ENCODE results near the gene H2BK1. TPM values are rescaled to one million over a fixed set of nuclear protein-coding genes. Genes with fewer than 3 reads are reported as not detected.
A peak's percentile ranks its signal among the peaks of the same experiment; 100 is the strongest.

H2BK1 gene
- total and polyA plus RNA-seq, 7 experiments from 2014 or later, result 1.8 to 6.4 (median 1.9) TPM; not detected in 2

- CTCF ChIA-PET, result no interaction called here
- intact Hi-C loops (cut with micrococcal nuclease), result no loop called here
- H3K27me3 Mint-ChIP-seq, result peaks cover 0 to 17% (median 0%) of the 10 kb centered on the region in 5 donors
These were observed 1.9 kb downstream of the H2BK1 start for GRCh38 chr7:151208253-151208862.

DNA sequence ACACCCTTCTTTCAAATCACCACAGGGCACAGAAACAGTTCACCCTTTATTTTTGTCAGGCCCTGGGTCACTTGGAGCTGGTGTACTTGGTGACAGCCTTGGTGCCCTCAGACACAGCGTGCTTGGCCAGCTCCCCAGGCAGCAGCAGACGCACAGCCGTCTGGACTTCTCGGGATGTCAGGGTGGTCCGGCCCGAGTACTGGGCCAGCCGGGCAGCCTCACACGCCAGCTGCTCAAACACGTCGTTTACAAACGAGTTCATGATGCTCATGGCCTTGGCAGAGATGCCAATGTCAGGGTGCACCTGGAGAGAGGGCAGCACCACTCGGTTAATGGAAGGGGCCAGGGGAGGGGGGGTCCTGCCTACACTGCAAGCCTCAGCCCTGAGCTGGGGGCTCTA, 2.5 kb downstream of the H2BK1 start:
- peaks cover 0 to 7% (median 0%) of the 10 kb centered on the region in 3 experiments for H3K36me3 ChIP-seq (ENCODE audit: control insufficient read depth in 2 of 3, insufficient read depth in 3 of 3, low read length in 3 of 3)
- peak overlapping the region in 3 of 9 donors; percentile 49 to 74 (median 58) for H3K27ac Mint-ChIP-seq
- H3K4me3 ChIP-seq (ENCODE audit: low read length), result no peak overlapping the region
- DNase-seq, result no peak
- POLR2A ChIA-PET, result interaction anchor here (1.9 kb wide), 1 partner anchor 36 kb away, joined by 8 read pairs; no protein-coding TSS in a partner anchor
- H3K9me3 ChIP-seq (ENCODE audit: control insufficient read depth in 2 of 3, low read length in 3 of 3), result no peaks in the 10 kb centered on the region
- H3K4me1 ChIP-seq (ENCODE audit: control insufficient read depth in 2 of 2, insufficient read depth in 2 of 2, low read length in 2 of 2), result peaks cover 15 to 20% of the 10 kb centered on the region in 2 donors
- no peaks in the 10 kb centered on the region for H3K9me3 Mint-ChIP-seq
- peaks cover 16 to 28% (median 22%) of the 10 kb centered on the region in 7 donors for H3K4me1 Mint-ChIP-seq
- H3K27me3 ChIP-seq (ENCODE audit: control insufficient read depth in 2 of 2, insufficient read depth in 2 of 2, low read length in 2 of 2), result no peaks in the 10 kb centered on the region
- peak overlapping the region in 4 of 10 donors; percentile 58 to 76 (median 67) for H3K4me3 Mint-ChIP-seq
- intact Hi-C loops (cut with micrococcal nuclease), result loop anchor here in 1 of 2 donors (1.0 kb wide), 1 partner anchor 36 kb away; no protein-coding TSS in a partner anchor
- no peak for ATAC-seq
- H3K27me3 Mint-ChIP-seq, result peaks cover 0 to 20% (median 0%) of the 10 kb centered on the region in 5 donors
- CTCF ChIA-PET, result interaction anchor here (1.6 kb wide), 1 partner anchor 36 kb away, joined by 5 read pairs; no protein-coding TSS in a partner anchor
- peaks cover 0 to 5% (median 0%) of the 10 kb centered on the region in 5 donors for H3K36me3 Mint-ChIP-seq
- H3K27ac ChIP-seq (ENCODE audit: low read depth, low read length), result no peak overlapping the region

More at GRCh38 chr7:151208253-151208862, 1.9 kb downstream of the H2BK1 start:
- H3K9me3 ChIP-seq (ENCODE audit: control insufficient read depth in 2 of 3, low read length in 3 of 3), result no peaks in the 10 kb centered on the region
- Mint-ChIP-seq H3K9me3 (no peaks in the 10 kb centered on the region), H3K4me3 (no peak overlapping the region), H3K27ac (peak overlapping the region in 1 of 9 donors; percentile 66), H3K36me3 (peaks cover 0 to 5% (median 2%) of the 10 kb centered on the region in 5 donors), H3K4me1 (peaks cover 16 to 28% (median 22%) of the 10 kb centered on the region in 7 donors)
- H3K27me3 ChIP-seq (ENCODE audit: control insufficient read depth in 2 of 2, insufficient read depth in 2 of 2, low read length in 2 of 2), result no peaks in the 10 kb centered on the region
- H3K27ac ChIP-seq (ENCODE audit: low read depth, low read length), result no peak overlapping the region
- no peak overlapping the region for H3K4me3 ChIP-seq (ENCODE audit: low read length)
- H3K4me1 ChIP-seq (ENCODE audit: control insufficient read depth in 2 of 2, insufficient read depth in 2 of 2, low read length in 2 of 2), result peaks cover 15 to 20% of the 10 kb centered on the region in 2 donors
- POLR2A ChIA-PET, result interaction anchor here (1.9 kb wide), 1 partner anchor 35 kb away, joined by 8 read pairs; no protein-coding TSS in a partner anchor
- H3K36me3 ChIP-seq (ENCODE audit: control insufficient read depth in 2 of 3, insufficient read depth in 3 of 3, low read length in 3 of 3), result peaks cover 0 to 13% (median 0%) of the 10 kb centered on the region in 3 experiments
- no peak for ATAC-seq
- no peak for DNase-seq

DNA sequence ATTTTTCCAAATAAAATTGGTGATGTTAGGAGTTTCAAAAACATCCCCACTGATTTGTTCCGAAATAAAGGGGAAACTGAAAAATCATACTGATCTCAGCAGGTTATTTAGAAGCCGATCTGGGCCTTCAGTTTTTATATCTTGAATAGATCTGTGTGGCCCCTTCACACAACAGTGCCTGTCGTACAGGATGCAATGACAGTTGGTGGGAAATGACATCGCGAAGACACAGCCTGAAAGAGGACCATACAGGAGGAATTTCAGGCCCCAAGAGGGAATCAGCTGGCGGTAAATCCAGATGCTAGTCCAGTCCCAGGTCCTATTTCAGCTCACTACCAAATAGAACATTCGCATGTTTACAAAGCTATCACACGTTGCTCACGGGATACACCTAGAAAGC, 3.0 kb downstream of the H2BK1 start:
- intact Hi-C loops (cut with micrococcal nuclease), result loop anchor here in 1 of 2 donors (1.0 kb wide), 1 partner anchor 37 kb away; no protein-coding TSS in a partner anchor
- no peaks in the 10 kb centered on the region for H3K9me3 ChIP-seq (ENCODE audit: control insufficient read depth in 2 of 3, low read length in 3 of 3)
- DNase-seq (peak in 2 of 9 donors; percentile 16 to 22), ATAC-seq (peak; percentile 52)
- POLR2A ChIA-PET, result interaction anchor here (1.1 to 1.9 kb wide), 2 partner anchors 20 to 36 kb away, joined by 5 to 8 read pairs; partner anchors contain the start of gene ABCF2
- H3K27me3 ChIP-seq (ENCODE audit: control insufficient read depth in 2 of 2, insufficient read depth in 2 of 2, low read length in 2 of 2), result no peaks in the 10 kb centered on the region
- Mint-ChIP-seq H3K27me3 (peaks cover 0 to 21% (median 0%) of the 10 kb centered on the region in 5 donors), H3K36me3 (peaks cover 0 to 5% (median 0%) of the 10 kb centered on the region in 5 donors), H3K4me3 (peak overlapping the region; percentile 31 to 76 (median 62)), H3K27ac (peak overlapping the region in 7 of 9 donors; percentile 10 to 82 (median 58)), H3K9me3 (no peaks in the 10 kb centered on the region), H3K4me1 (peaks cover 16 to 28% (median 22%) of the 10 kb centered on the region in 7 donors)
- peaks cover 0 to 2% (median 0%) of the 10 kb centered on the region in 3 experiments for H3K36me3 ChIP-seq (ENCODE audit: control insufficient read depth in 2 of 3, insufficient read depth in 3 of 3, low read length in 3 of 3)
- CTCF ChIA-PET, result interaction anchor here (1.4 to 1.6 kb wide), 2 partner anchors 37 to 38 kb away, joined by 3 to 5 read pairs; no protein-coding TSS in a partner anchor
- peak overlapping the region; percentile 25 for H3K27ac ChIP-seq (ENCODE audit: low read depth, low read length)
- H3K4me1 ChIP-seq (ENCODE audit: control insufficient read depth in 2 of 2, insufficient read depth in 2 of 2, low read length in 2 of 2), result peaks cover 15 to 20% of the 10 kb centered on the region in 2 donors
- no peak overlapping the region for H3K4me3 ChIP-seq (ENCODE audit: low read length)

- Histone ChIP-seq H3K36me3 (ENCODE audit: control insufficient read depth in 2 of 3, insufficient read depth in 3 of 3, low read length in 3 of 3) (no peaks in the 10 kb centered on the region), H3K27me3 (ENCODE audit: control insufficient read depth in 2 of 2, insufficient read depth in 2 of 2, low read length in 2 of 2) (no peaks in the 10 kb centered on the region), H3K9me3 (ENCODE audit: control insufficient read depth in 2 of 3, low read length in 3 of 3) (no peaks in the 10 kb centered on the region), H3K4me1 (ENCODE audit: control insufficient read depth in 2 of 2, insufficient read depth in 2 of 2, low read length in 2 of 2) (peaks cover 15 to 20% of the 10 kb centered on the region in 2 donors), H3K4me3 (ENCODE audit: low read length) (no peak overlapping the region), H3K27ac (ENCODE audit: low read depth, low read length) (peak overlapping the region; percentile 25)
- Mint-ChIP-seq H3K27me3 (peaks cover 0 to 21% (median 0%) of the 10 kb centered on the region in 5 donors), H3K9me3 (no peaks in the 10 kb centered on the region), H3K4me1 (peaks cover 16 to 28% (median 22%) of the 10 kb centered on the region in 7 donors), H3K4me3 (peak overlapping the region in 9 of 10 donors; percentile 57 to 76 (median 63)), H3K27ac (peak overlapping the region in 8 of 9 donors; percentile 4 to 82 (median 59)), H3K36me3 (peaks cover 0 to 5% (median 0%) of the 10 kb centered on the region in 5 donors)
- ChIA-PET CTCF (interaction anchor here (1.4 to 1.6 kb wide), 2 partner anchors 37 kb away, joined by 3 to 5 read pairs; no protein-coding TSS in a partner anchor), POLR2A (interaction anchor here (1.1 to 1.9 kb wide), 2 partner anchors 20 to 37 kb away, joined by 5 to 8 read pairs; partner anchors contain the start of gene ABCF2)
- peak; percentile 81 for ATAC-seq
- intact Hi-C loops (cut with micrococcal nuclease), result loop anchor here in 1 of 2 donors (1.0 kb wide), 1 partner anchor 37 kb away; no protein-coding TSS in a partner anchor
- DNase-seq, result peak in 5 of 9 donors; percentile 16 to 35 (median 26)
These were observed 3.4 kb downstream of the H2BK1 start for GRCh38 chr7:151206914-151207313.

DNA sequence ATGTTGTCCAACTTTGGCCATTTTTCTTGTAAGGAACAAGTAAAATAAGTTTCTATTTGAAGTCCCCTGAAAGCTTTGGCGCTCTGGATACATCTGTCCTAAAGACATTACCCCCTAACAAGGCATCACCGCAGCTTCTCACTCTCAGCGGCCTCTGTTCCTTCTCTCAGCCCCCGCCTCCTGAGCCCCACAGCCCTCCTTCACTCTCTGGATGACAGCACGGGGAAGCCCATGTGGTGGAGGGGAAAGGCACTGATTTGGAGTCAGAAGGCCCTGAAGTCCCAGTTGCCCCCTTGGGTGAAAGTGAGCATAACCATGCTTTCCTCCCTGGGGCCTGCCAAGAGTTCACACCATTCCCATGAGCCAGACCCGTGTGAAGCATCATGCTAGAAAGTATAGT, 4.6 kb downstream of the H2BK1 start:
- H3K4me3 ChIP-seq (ENCODE audit: low read length), result no peak overlapping the region
- Mint-ChIP-seq H3K27me3 (peaks cover 0 to 25% (median 6%) of the 10 kb centered on the region in 5 donors), H3K4me1 (peaks cover 16 to 28% (median 22%) of the 10 kb centered on the region in 7 donors), H3K4me3 (peak overlapping the region in 3 of 10 donors; percentile 8 to 32 (median 22)), H3K27ac (peak overlapping the region in 1 of 9 donors; percentile 46), H3K36me3 (peaks cover 0 to 2% (median 0%) of the 10 kb centered on the region in 5 donors), H3K9me3 (no peaks in the 10 kb centered on the region)
- intact Hi-C loops (cut with micrococcal nuclease), result no loop called here
- POLR2A ChIA-PET, result no interaction called here
- H3K4me1 ChIP-seq (ENCODE audit: control insufficient read depth in 2 of 2, insufficient read depth in 2 of 2, low read length in 2 of 2), result peaks cover 15 to 20% of the 10 kb centered on the region in 2 donors
- no peaks in the 10 kb centered on the region for H3K9me3 ChIP-seq (ENCODE audit: control insufficient read depth in 2 of 3, low read length in 3 of 3)
- no peaks in the 10 kb centered on the region for H3K27me3 ChIP-seq (ENCODE audit: control insufficient read depth in 2 of 2, insufficient read depth in 2 of 2, low read length in 2 of 2)
- CTCF ChIA-PET, result no interaction called here
- ATAC-seq, result no peak
- no peak overlapping the region for H3K27ac ChIP-seq (ENCODE audit: low read depth, low read length)
- no peaks in the 10 kb centered on the region for H3K36me3 ChIP-seq (ENCODE audit: control insufficient read depth in 2 of 3, insufficient read depth in 3 of 3, low read length in 3 of 3)
- no peak for DNase-seq

GRCh38 chr7:151204383-151205032, 5.8 kb downstream of the H2BK1 start:
- H3K27ac Mint-ChIP-seq, result no peak overlapping the region
- Histone ChIP-seq H3K4me3 (ENCODE audit: low read length) (no peak overlapping the region), H3K27ac (ENCODE audit: low read depth, low read length) (no peak overlapping the region), H3K9me3 (ENCODE audit: control insufficient read depth in 2 of 3, low read length in 3 of 3) (no peaks in the 10 kb centered on the region), H3K27me3 (ENCODE audit: control insufficient read depth in 2 of 2, insufficient read depth in 2 of 2, low read length in 2 of 2) (no peaks in the 10 kb centered on the region), H3K36me3 (ENCODE audit: control insufficient read depth in 2 of 3, insufficient read depth in 3 of 3, low read length in 3 of 3) (no peaks in the 10 kb centered on the region), H3K4me1 (ENCODE audit: control insufficient read depth in 2 of 2, insufficient read depth in 2 of 2, low read length in 2 of 2) (peaks cover 15 to 20% of the 10 kb centered on the region in 2 donors)
- peaks cover 0 to 25% (median 6%) of the 10 kb centered on the region in 5 donors for H3K27me3 Mint-ChIP-seq
- no peaks in the 10 kb centered on the region for H3K36me3 Mint-ChIP-seq
- POLR2A ChIA-PET, result no interaction called here
- H3K4me1 Mint-ChIP-seq, result peaks cover 16 to 28% (median 22%) of the 10 kb centered on the region in 7 donors
- CTCF ChIA-PET, result interaction anchor here (1.0 kb wide), 1 partner anchor 100 kb away, joined by 3 read pairs; no protein-coding TSS in a partner anchor
- no peak overlapping the region for H3K4me3 Mint-ChIP-seq
- no peaks in the 10 kb centered on the region for H3K9me3 Mint-ChIP-seq
- DNase-seq, result no peak
- intact Hi-C loops (cut with micrococcal nuclease), result no loop called here
- ATAC-seq, result no peak
